Cerebellar cortex (tissue), 1 donor: Measurements from ENCODE around the gene SP140.
"Not testable (repeated sequence)": the region's sequence is repeated elsewhere in the genome, so short reads cannot be mapped to it uniquely, and the experiment has no call there.

Experiments used
- DNase-seq: peaks from one replicate; pipeline ENCODE4 v3.0.0-alpha.2; 2015; ENCODE audit warnings: low spot score

The SP140 gene

GRCh38 chr2:230226051-230226551, 565 bp downstream of the SP140 start:
- DNase-seq: no peak

GRCh38 chr2:230227216-230227615, 1.7 kb downstream of the SP140 start:
- DNase-seq: no peak

GRCh38 chr2:230230087-230230486, 4.6 kb downstream of the SP140 start:
- DNase-seq: peak; percentile 25

GRCh38 chr2:230230496-230231200, 5.1 kb downstream of the SP140 start:
- no peak for DNase-seq

GRCh38 chr2:230231251-230231650, 5.7 kb downstream of the SP140 start:
- no peak for DNase-seq

- no peak for DNase-seq
Observed at GRCh38 chr2:230234122-230234722, 8.7 kb downstream of the SP140 start.

- no peak for DNase-seq
Observed at GRCh38 chr2:230234845-230235244, 9.3 kb downstream of the SP140 start.

GRCh38 chr2:230244211-230244610, 18.7 kb downstream of the SP140 start:
- no peak for DNase-seq

- DNase-seq: no peak
Observed at GRCh38 chr2:230246206-230246605, 20.7 kb downstream of the SP140 start.

- no peak for DNase-seq
Observed at GRCh38 chr2:230250231-230250630, 24.7 kb downstream of the SP140 start.

- DNase-seq: no peak
Observed at GRCh38 chr2:230254152-230254881, 28.8 kb downstream of the SP140 start.

- DNase-seq: no peak
Observed at GRCh38 chr2:230256733-230257332, 31.3 kb downstream of the SP140 start.

- DNase-seq: no peak
Observed at GRCh38 chr2:230258483-230258882, 32.9 kb downstream of the SP140 start.

- no peak for DNase-seq
Observed at GRCh38 chr2:230262246-230262645, 36.7 kb downstream of the SP140 start.

GRCh38 chr2:230264945-230265344, 39.4 kb downstream of the SP140 start:
- DNase-seq: not testable (repeated sequence)

- no peak for DNase-seq
Observed at GRCh38 chr2:230266638-230267037, 41.1 kb downstream of the SP140 start.

- DNase-seq: no peak
Observed at GRCh38 chr2:230267059-230267458, 41.5 kb downstream of the SP140 start.

GRCh38 chr2:230267556-230267955, 42.0 kb downstream of the SP140 start:
- DNase-seq: no peak

- no peak for DNase-seq
Observed at GRCh38 chr2:230268606-230269243, 43.2 kb downstream of the SP140 start.

GRCh38 chr2:230269715-230270114, 44.2 kb downstream of the SP140 start:
- no peak for DNase-seq

GRCh38 chr2:230282936-230283335, 57.4 kb downstream of the SP140 start:
- DNase-seq: no peak

- DNase-seq: no peak
Observed at GRCh38 chr2:230286048-230286447, 60.5 kb downstream of the SP140 start.
